Measurements from ENCODE around the gene MYBBP1A.
A peak's percentile ranks its signal among the peaks of the same experiment; 100 is the strongest.
"Not testable (repeated sequence)": the region's sequence is repeated elsewhere in the genome, so short reads cannot be mapped to it uniquely, and the experiment has no call there.

Gene MYBBP1A, protein sequence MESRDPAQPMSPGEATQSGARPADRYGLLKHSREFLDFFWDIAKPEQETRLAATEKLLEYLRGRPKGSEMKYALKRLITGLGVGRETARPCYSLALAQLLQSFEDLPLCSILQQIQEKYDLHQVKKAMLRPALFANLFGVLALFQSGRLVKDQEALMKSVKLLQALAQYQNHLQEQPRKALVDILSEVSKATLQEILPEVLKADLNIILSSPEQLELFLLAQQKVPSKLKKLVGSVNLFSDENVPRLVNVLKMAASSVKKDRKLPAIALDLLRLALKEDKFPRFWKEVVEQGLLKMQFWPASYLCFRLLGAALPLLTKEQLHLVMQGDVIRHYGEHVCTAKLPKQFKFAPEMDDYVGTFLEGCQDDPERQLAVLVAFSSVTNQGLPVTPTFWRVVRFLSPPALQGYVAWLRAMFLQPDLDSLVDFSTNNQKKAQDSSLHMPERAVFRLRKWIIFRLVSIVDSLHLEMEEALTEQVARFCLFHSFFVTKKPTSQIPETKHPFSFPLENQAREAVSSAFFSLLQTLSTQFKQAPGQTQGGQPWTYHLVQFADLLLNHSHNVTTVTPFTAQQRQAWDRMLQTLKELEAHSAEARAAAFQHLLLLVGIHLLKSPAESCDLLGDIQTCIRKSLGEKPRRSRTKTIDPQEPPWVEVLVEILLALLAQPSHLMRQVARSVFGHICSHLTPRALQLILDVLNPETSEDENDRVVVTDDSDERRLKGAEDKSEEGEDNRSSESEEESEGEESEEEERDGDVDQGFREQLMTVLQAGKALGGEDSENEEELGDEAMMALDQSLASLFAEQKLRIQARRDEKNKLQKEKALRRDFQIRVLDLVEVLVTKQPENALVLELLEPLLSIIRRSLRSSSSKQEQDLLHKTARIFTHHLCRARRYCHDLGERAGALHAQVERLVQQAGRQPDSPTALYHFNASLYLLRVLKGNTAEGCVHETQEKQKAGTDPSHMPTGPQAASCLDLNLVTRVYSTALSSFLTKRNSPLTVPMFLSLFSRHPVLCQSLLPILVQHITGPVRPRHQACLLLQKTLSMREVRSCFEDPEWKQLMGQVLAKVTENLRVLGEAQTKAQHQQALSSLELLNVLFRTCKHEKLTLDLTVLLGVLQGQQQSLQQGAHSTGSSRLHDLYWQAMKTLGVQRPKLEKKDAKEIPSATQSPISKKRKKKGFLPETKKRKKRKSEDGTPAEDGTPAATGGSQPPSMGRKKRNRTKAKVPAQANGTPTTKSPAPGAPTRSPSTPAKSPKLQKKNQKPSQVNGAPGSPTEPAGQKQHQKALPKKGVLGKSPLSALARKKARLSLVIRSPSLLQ (N-terminal part only)

DNA sequence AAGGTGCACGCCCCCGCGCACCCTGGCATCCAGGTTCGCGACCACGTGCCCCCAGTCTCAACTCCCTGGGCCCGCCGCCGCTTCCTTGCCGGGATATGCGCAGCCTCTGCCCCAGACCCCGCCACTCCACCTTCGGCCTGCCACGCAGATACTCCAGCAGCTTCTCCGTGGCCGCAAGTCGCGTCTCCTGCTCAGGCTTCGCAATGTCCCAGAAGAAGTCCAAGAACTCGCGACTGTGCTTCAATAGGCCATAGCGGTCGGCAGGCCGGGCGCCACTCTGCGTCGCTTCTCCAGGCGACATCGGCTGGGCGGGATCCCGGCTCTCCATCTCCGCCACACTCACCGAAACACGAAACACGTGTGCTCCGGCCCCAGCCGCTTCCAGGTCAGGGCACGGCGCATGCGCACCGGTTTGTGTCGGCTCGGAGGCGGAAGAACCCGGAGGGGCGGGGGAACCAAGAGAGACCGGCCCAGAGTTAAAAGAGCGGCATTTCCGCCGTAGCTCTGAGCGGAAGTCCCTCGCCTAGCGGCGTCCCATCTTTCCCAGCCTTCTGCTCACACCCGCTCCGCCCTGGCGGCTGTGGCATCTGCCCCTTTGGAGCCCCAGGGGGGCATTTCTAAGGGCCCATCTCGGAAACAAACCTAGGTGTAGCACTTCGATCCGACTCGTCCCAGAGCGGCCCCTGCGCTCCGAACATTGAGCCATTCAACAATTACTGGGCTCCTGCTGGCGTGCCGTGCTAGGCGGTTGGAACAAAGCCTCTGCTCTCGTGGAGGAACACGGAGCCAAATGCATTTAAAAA is at the start of gene MYBBP1A:
TSS of gene MYBBP1A (minus strand) at position 388 of the 803 bp plus-strand sequence. CDS start at position 328, 60 bp downstream.
- Mint-ChIP-seq H3K9me3 (no peaks in the 10 kb centered on the region), H3K27ac (peak within 1 kb of the TSS; percentile 83), H3K36me3 (ENCODE audit: low read depth) (peaks cover 29% of the 10 kb centered on the region), H3K4me3 (peak within 1 kb of the TSS; percentile 95), H3K27me3 (no peaks in the 10 kb centered on the region), H3K4me1 (peaks cover 30% of the 10 kb centered on the region)
- ATAC-seq (peak; percentile 93), DNase-seq (peak; percentile 99)

DNA sequence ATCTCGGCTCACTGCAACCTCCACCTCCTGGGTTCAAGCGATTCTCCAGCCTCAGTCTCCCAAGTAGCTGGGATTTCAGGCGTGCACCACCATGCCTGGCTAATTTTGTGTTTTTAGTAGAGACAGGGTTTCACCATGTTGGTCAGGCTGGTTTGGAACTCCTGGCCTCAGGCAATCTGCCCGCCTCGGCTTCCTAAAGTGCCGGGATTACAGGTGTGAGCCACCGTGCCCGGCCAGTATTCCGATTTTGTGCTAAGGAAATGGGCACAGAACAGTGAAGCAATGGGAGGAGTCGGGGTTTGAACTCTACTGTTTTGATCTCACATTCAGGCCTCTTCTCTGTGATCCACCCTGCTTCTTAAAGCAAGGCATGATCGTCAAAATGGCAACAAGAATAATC is 49.6 kb upstream of the MYBBP1A start:
- H3K27ac Mint-ChIP-seq; H3K4me3 Mint-ChIP-seq; DNase-seq; H3K36me3 Mint-ChIP-seq (ENCODE audit: low read depth); ATAC-seq; H3K4me1 Mint-ChIP-seq; H3K9me3 Mint-ChIP-seq: not testable (repeated sequence)
- peaks cover 10% of the 10 kb centered on the region for H3K27me3 Mint-ChIP-seq

DNA sequence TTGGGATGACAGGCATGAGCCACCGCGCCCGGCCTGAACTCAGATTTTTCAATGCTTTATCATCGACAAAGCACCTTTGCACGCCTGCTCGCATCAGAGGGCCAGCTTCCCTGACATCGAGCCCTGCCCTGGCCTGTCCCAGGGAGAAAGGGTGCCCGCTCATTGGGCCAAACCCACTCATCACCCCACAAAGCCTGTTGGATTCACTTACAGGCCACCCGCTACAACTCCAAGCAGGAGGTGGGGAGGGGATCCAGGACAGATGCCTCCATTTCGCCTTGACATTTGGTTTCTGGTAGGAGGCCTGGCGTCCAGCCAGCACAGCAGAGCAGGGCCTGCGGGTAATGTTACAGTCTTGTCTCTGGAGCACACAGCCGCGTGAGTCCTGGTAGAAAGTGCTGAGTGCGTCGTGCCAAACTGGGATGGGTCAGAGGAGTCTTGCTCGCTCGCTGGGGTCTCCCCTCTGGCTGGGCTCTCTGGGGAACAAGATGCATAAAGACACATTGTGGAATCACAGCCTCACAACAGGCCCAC is 49.0 kb upstream of the MYBBP1A start:
- no peak overlapping the region for H3K4me3 Mint-ChIP-seq
- no peaks in the 10 kb centered on the region for H3K36me3 Mint-ChIP-seq (ENCODE audit: low read depth)
- DNase-seq (no peak), ATAC-seq (no peak)
- H3K9me3 Mint-ChIP-seq = no peaks in the 10 kb centered on the region
- peaks cover 9% of the 10 kb centered on the region for H3K27me3 Mint-ChIP-seq
- no peaks in the 10 kb centered on the region for H3K4me1 Mint-ChIP-seq
- H3K27ac Mint-ChIP-seq = no peak overlapping the region

GRCh38 chr17:4602041-4602440 is 46.9 kb upstream of the MYBBP1A start:
- H3K36me3 Mint-ChIP-seq (ENCODE audit: low read depth) = no peaks in the 10 kb centered on the region
- no peak overlapping the region for H3K4me3 Mint-ChIP-seq
- H3K27me3 Mint-ChIP-seq = peaks cover 2% of the 10 kb centered on the region
- no peak for ATAC-seq
- no peaks in the 10 kb centered on the region for H3K4me1 Mint-ChIP-seq
- H3K9me3 Mint-ChIP-seq = no peaks in the 10 kb centered on the region
- no peak overlapping the region for H3K27ac Mint-ChIP-seq
- DNase-seq = no peak

- Mint-ChIP-seq H3K27ac (no peak overlapping the region), H3K27me3 (no peaks in the 10 kb centered on the region), H3K4me3 (no peak overlapping the region), H3K9me3 (no peaks in the 10 kb centered on the region), H3K4me1 (no peaks in the 10 kb centered on the region), H3K36me3 (ENCODE audit: low read depth) (no peaks in the 10 kb centered on the region)
- ATAC-seq (no peak), DNase-seq (no peak)
Measured at GRCh38 chr17:4601326-4601725, 46.1 kb upstream of the MYBBP1A start.

GRCh38 chr17:4600563-4600962 is 45.4 kb upstream of the MYBBP1A start:
- Mint-ChIP-seq H3K27ac (no peak overlapping the region), H3K27me3 (no peaks in the 10 kb centered on the region), H3K4me3 (no peak overlapping the region), H3K9me3 (no peaks in the 10 kb centered on the region), H3K4me1 (no peaks in the 10 kb centered on the region), H3K36me3 (ENCODE audit: low read depth) (no peaks in the 10 kb centered on the region)
- no peak for ATAC-seq
- no peak for DNase-seq

DNA sequence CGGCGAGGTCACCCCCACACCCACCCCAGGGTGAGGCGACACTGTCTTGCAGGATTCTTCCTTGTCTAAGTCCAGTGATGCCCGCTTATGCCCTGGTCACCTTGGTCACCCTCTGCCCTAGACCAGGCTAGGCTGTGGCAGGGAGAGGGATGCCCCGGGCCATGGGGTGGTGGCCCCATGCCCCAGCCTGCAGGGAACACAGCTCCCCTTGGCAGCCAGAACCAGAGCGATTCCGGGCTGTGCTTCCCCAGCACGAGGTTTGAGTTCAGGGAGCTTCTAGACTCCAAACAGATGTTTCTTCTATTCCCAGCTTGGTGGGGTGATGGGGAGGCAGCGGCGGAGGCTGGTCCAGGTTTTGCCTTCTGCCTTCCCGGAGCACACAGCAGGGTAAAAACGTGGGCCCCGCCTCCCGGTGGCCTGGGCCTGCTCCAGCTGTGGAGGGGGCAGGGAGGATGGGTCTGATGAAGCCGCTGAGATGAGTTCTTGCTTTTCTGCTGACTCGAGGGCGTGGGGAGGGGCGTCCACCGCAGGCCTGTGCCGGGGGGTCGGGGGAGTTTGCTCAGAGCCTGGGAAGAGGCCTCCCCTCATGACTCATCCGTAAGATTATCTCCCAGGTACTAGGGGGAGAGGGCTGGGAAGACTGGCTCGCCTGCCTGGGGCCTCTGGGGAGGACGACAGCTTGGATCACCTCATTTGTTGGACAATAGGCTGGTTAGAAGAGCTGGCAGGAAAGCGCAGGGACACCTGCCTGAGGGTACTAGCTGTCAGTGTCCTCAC is 44.5 kb upstream of the MYBBP1A start:
- Mint-ChIP-seq H3K27me3 (no peaks in the 10 kb centered on the region), H3K4me1 (peaks cover 3% of the 10 kb centered on the region), H3K36me3 (ENCODE audit: low read depth) (no peaks in the 10 kb centered on the region), H3K9me3 (no peaks in the 10 kb centered on the region), H3K27ac (no peak overlapping the region), H3K4me3 (no peak overlapping the region)
- no peak for ATAC-seq
- no peak for DNase-seq

DNA sequence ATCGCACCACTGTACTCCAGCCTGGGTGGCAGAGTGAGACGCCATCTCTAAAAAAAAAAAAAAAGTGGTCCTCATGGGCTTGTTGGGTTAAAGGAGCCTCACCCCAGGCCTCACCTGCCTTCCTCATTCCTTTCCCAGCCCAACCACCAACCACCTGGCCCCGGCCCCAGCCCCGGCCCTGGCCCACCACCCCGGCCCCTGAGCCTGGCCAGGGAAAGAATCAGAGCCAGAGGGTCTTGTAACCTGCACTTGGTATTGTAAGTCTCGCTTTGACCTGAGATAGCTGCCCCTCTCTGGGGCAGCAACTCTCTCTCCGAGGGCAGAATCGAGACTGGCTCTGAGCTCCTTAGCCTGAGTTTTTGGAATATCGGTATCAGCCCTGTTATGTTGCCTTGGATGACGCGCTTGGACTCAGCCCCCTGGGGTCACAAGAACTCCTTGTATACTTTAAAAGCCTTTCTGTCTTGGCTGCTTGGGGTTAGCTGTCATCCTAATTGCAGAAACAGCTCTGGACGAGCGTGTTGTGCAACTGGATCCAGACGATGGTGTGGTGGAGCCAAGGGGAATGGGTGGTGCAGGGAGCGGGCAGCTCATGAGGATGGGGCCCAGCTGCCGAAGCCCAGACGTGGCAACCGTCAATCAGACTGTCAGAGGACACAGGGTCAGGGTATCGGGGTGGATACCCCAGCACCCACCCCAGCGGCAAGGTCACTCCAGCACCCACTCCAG is 43.8 kb upstream of the MYBBP1A start:
- no peaks in the 10 kb centered on the region for H3K9me3 Mint-ChIP-seq
- H3K27me3 Mint-ChIP-seq = no peaks in the 10 kb centered on the region
- no peak overlapping the region for H3K4me3 Mint-ChIP-seq
- no peaks in the 10 kb centered on the region for H3K36me3 Mint-ChIP-seq (ENCODE audit: low read depth)
- no peak overlapping the region for H3K27ac Mint-ChIP-seq
- ATAC-seq (no peak), DNase-seq (no peak)
- peaks cover 3% of the 10 kb centered on the region for H3K4me1 Mint-ChIP-seq

DNA sequence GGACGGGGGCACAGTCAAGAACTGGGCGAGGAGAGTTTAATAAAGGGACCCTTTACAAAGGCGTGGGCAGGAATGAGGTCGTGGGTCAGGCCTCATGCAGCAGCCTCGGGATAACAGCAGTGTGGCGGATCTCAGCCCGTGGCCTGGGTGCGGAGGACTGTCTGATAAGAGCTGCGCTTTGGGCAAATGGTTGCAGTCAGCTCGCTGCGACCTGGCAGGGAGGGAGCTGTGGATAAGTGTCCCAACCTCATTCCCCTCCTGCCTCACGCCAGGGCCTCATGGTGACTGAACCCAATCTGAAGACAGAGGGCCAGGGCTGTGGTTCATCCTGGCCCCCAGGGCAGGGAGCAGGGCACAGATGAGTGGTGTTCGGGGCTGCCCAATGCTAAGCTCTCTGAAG is 42.8 kb upstream of the MYBBP1A start:
- Mint-ChIP-seq H3K27me3 (no peaks in the 10 kb centered on the region), H3K9me3 (no peaks in the 10 kb centered on the region), H3K36me3 (ENCODE audit: low read depth) (no peaks in the 10 kb centered on the region), H3K4me3 (no peak overlapping the region), H3K27ac (no peak overlapping the region), H3K4me1 (peaks cover 3% of the 10 kb centered on the region)
- DNase-seq (no peak), ATAC-seq (no peak)

DNA sequence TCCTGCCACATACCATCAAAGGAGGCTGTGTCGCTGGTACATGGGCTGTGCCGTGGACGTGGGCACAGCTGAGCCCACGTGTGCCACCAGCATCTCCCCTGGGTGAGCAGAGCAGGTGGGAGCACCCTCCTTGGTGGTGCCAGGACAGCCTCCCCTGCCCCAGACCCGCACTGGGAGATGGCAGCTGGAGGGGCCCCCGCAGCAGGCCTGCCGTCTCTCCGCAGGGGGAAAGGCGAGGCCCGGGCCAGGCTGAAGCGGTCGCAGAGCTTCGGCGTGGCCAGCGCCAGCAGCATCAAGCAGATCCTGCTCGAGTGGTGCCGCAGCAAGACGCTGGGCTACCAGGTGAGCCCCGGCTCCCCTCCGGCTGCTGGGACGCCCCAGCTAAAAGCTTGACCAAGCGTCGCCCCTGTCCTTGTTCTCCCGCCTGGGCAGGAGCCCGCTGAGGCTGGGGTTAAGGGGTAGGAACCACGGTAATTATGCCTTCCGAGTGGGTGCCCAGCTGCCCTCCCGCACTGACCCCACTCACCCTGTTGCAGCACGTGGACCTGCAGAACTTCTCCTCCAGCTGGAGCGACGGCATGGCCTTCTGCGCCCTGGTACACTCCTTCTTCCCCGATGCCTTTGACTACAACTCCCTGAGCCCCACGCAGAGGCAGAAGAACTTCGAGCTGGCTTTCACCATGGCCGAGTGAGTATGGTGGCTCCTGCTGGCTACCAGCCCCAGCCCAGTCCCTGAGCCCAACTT is 41.6 kb upstream of the MYBBP1A start:
- ATAC-seq (no peak), DNase-seq (no peak)
- peaks cover 1% of the 10 kb centered on the region for H3K27me3 Mint-ChIP-seq
- no peaks in the 10 kb centered on the region for H3K36me3 Mint-ChIP-seq (ENCODE audit: low read depth)
- H3K4me3 Mint-ChIP-seq = no peak overlapping the region
- no peak overlapping the region for H3K27ac Mint-ChIP-seq
- peaks cover 3% of the 10 kb centered on the region for H3K4me1 Mint-ChIP-seq
- no peaks in the 10 kb centered on the region for H3K9me3 Mint-ChIP-seq

GRCh38 chr17:4595685-4596342 is 40.6 kb upstream of the MYBBP1A start:
- not testable (repeated sequence) for H3K27me3 Mint-ChIP-seq; H3K27ac Mint-ChIP-seq; H3K4me1 Mint-ChIP-seq; ATAC-seq; H3K36me3 Mint-ChIP-seq (ENCODE audit: low read depth); DNase-seq; H3K4me3 Mint-ChIP-seq; H3K9me3 Mint-ChIP-seq

Data from activated naive CD8-positive, alpha-beta T cell treated with anti-CD3 and anti-CD28 coated beads, Interleukin-2, amount 50 U/mL, for 24 hours (primary cell).